ENCODE data around the gene RNF31. TPM values are rescaled to one million over a fixed set of nuclear protein-coding genes. Genes with fewer than 3 reads are reported as not detected.
A peak's percentile ranks its signal among the peaks of the same experiment; 100 is the strongest.

RNF31 gene
- total and polyA plus RNA-seq, 2 of the 13 experiments (the other 11 are each of a cell fraction or from before 2014, with no cell fraction given): 48.2 to 86.8 TPM

DNA sequence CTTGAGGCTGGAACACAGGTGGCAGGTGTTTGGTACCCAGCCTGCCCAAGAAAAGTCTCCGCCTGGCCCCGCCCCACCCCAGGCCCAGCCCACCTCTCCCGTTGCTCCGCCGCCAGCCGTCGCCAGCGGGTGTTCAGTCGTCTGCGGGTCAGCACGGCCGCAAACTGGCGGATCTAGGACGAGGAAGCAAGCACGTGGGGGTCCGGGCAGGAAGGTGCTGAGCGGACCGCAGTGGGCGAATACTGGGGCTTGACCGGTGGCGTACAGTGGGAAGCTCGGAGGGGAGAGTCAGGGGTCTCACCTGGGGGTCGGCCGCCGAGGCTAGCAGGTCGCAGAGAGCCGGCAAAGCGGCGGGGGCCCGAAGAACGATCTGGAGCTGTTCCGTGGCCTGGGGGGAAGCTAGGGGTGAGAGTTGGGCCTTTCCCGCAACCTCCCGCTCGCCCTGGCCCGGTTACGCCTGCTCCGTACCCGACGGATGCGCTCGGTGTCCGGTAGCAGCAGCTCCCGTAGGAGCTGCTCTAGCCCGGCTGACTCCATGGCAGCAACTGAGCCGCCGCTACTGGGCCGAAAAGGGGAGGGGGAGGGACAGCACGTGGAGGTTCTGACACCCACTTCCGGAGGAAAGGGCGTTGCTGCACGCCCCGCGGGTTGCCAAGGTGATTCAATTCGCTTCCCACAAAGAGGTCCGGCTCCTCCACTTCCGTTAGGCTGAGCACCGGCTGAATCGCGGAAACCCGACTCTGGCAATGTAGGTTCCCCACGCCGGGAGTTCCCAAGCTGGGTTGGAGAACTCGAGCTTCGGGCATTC, 41.2 kb downstream of the RNF31 start, which contains the start of gene IPO4 (continued):
- TF ChIP-seq, protein P1, sequence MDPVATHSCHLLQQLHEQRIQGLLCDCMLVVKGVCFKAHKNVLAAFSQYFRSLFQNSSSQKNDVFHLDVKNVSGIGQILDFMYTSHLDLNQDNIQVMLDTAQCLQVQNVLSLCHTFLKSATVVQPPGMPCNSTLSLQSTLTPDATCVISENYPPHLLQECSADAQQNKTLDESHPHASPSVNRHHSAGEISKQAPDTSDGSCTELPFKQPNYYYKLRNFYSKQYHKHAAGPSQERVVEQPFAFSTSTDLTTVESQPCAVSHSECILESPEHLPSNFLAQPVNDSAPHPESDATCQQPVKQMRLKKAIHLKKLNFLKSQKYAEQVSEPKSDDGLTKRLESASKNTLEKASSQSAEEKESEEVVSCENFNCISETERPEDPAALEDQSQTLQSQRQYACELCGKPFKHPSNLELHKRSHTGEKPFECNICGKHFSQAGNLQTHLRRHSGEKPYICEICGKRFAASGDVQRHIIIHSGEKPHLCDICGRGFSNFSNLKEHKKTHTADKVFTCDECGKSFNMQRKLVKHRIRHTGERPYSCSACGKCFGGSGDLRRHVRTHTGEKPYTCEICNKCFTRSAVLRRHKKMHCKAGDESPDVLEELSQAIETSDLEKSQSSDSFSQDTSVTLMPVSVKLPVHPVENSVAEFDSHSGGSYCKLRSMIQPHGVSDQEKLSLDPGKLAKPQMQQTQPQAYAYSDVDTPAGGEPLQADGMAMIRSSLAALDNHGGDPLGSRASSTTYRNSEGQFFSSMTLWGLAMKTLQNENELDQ (CRISPR knock-in tag; IDR thresholded peaks at IDR 0.05; ENCODE audit: borderline replicate concordance): 0 out of 2 replicates have a peak, but pooled peaks have one; percentile 64
- TF ChIP-seq SALL2 (CRISPR knock-in tag; IDR thresholded peaks at IDR 0.05) (peak; percentile 100), MTA1 (CRISPR knock-in tag; IDR thresholded peaks at IDR 0.05; ENCODE audit: borderline replicate concordance) (peak; percentile 92), ZSCAN21 (CRISPR knock-in tag; IDR thresholded peaks at IDR 0.05; ENCODE audit: borderline replicate concordance) (peak; percentile 96; the same call in 1 of the 2 replicates), PITX1 (CRISPR knock-in tag; IDR thresholded peaks at IDR 0.05) (peak; percentile 93), HIVEP1 (CRISPR knock-in tag; IDR thresholded peaks at IDR 0.05) (peak; percentile 98), RBM39 (IDR thresholded peaks at IDR 0.05; ENCODE audit: low read depth, low read length, poor library complexity, severe bottlenecking) (peak; percentile 98), KLF15 (CRISPR knock-in tag; IDR thresholded peaks at IDR 0.05; ENCODE audit: borderline replicate concordance) (peak; percentile 98; the same call in 1 of the 2 replicates), MED1 (CRISPR knock-in tag; IDR thresholded peaks at IDR 0.05) (peak; percentile 97), RXRA (CRISPR knock-in tag; IDR thresholded peaks at IDR 0.05) (peak; percentile 93), ZNF780A (CRISPR knock-in tag; IDR thresholded peaks at IDR 0.05) (no peak), KDM1A (CRISPR knock-in tag; IDR thresholded peaks at IDR 0.05) (peak; percentile 65; the same call in 1 of the 2 replicates), SNRNP70 (IDR thresholded peaks at IDR 0.05; ENCODE audit: low read depth, low read length) (no peak)
- TF ChIP-seq, protein P2, sequence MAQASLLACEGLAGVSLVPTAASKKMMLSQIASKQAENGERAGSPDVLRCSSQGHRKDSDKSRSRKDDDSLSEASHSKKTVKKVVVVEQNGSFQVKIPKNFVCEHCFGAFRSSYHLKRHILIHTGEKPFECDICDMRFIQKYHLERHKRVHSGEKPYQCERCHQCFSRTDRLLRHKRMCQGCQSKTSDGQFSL (CRISPR knock-in tag; IDR thresholded peaks at IDR 0.05): peak; percentile 84
- TF ChIP-seq, protein P3, sequence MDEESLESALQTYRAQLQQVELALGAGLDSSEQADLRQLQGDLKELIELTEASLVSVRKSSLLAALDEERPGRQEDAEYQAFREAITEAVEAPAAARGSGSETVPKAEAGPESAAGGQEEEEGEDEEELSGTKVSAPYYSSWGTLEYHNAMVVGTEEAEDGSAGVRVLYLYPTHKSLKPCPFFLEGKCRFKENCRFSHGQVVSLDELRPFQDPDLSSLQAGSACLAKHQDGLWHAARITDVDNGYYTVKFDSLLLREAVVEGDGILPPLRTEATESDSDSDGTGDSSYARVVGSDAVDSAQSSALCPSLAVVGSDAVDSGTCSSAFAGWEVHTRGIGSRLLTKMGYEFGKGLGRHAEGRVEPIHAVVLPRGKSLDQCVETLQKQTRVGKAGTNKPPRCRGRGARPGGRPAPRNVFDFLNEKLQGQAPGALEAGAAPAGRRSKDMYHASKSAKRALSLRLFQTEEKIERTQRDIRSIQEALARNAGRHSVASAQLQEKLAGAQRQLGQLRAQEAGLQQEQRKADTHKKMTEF (CRISPR knock-in tag; IDR thresholded peaks at IDR 0.05): peak; percentile 99
- TF ChIP-seq, protein P4, sequence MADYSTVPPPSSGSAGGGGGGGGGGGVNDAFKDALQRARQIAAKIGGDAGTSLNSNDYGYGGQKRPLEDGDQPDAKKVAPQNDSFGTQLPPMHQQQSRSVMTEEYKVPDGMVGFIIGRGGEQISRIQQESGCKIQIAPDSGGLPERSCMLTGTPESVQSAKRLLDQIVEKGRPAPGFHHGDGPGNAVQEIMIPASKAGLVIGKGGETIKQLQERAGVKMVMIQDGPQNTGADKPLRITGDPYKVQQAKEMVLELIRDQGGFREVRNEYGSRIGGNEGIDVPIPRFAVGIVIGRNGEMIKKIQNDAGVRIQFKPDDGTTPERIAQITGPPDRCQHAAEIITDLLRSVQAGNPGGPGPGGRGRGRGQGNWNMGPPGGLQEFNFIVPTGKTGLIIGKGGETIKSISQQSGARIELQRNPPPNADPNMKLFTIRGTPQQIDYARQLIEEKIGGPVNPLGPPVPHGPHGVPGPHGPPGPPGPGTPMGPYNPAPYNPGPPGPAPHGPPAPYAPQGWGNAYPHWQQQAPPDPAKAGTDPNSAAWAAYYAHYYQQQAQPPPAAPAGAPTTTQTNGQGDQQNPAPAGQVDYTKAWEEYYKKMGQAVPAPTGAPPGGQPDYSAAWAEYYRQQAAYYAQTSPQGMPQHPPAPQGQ (CRISPR knock-in tag; IDR thresholded peaks at IDR 0.05; ENCODE audit: borderline replicate concordance): peak; percentile 99
- TF ChIP-seq, protein P5, sequence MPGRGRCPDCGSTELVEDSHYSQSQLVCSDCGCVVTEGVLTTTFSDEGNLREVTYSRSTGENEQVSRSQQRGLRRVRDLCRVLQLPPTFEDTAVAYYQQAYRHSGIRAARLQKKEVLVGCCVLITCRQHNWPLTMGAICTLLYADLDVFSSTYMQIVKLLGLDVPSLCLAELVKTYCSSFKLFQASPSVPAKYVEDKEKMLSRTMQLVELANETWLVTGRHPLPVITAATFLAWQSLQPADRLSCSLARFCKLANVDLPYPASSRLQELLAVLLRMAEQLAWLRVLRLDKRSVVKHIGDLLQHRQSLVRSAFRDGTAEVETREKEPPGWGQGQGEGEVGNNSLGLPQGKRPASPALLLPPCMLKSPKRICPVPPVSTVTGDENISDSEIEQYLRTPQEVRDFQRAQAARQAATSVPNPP (CRISPR knock-in tag; IDR thresholded peaks at IDR 0.05): peak; percentile 98
- TF ChIP-seq, protein P6, sequence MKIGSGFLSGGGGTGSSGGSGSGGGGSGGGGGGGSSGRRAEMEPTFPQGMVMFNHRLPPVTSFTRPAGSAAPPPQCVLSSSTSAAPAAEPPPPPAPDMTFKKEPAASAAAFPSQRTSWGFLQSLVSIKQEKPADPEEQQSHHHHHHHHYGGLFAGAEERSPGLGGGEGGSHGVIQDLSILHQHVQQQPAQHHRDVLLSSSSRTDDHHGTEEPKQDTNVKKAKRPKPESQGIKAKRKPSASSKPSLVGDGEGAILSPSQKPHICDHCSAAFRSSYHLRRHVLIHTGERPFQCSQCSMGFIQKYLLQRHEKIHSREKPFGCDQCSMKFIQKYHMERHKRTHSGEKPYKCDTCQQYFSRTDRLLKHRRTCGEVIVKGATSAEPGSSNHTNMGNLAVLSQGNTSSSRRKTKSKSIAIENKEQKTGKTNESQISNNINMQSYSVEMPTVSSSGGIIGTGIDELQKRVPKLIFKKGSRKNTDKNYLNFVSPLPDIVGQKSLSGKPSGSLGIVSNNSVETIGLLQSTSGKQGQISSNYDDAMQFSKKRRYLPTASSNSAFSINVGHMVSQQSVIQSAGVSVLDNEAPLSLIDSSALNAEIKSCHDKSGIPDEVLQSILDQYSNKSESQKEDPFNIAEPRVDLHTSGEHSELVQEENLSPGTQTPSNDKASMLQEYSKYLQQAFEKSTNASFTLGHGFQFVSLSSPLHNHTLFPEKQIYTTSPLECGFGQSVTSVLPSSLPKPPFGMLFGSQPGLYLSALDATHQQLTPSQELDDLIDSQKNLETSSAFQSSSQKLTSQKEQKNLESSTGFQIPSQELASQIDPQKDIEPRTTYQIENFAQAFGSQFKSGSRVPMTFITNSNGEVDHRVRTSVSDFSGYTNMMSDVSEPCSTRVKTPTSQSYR (CRISPR knock-in tag; IDR thresholded peaks at IDR 0.05; ENCODE audit: borderline replicate concordance): peak; percentile 92

Data from HepG2 (cell line).